Lower leg skin (tissue), 3 donors: Measurements from ENCODE around the gene ADCY6.

Experiments used
- CTCF ChIP-seq, 3 donors: fragments of 450-650 bp; IDR thresholded peaks; one replicate each; pipeline ENCODE4 v1.5.1; 2016; ENCODE audit warnings: antibody characterized with exemption in 3 of 3, mild to moderate bottlenecking in 3 of 3, moderate library complexity in 2 of 3
- POLR2A ChIP-seq, 2 donors: fragments of 450-650 bp; IDR thresholded peaks; one replicate each; pipeline ENCODE4 v1.6.1; 2016 to 2017; ENCODE audit warnings: antibody characterized with exemption in 2 of 2, mild to moderate bottlenecking in 1 of 2, moderate library complexity in 1 of 2

GRCh38 chr12:48768147-48768546, 20.7 kb downstream of the ADCY6 start:
- TF ChIP-seq CTCF (IDR thresholded peaks at IDR 0.05) (no peak), POLR2A (IDR thresholded peaks at IDR 0.05) (no peak)
